Stimulated activated CD4-positive, alpha-beta T cell treated with anti-CD3 and anti-CD28 coated beads, TNF-alpha, amount 100 ng/mL, for 1 hour (primary cell): Measurements from ENCODE around the gene CAMKK2.
"Not testable (repeated sequence)": the region's sequence is repeated elsewhere in the genome, so short reads cannot be mapped to it uniquely, and the experiment has no call there.

Experiments used
- DNase-seq, 3 donors: peaks; one replicate each; pipeline ENCODE4 v3.0.0-alpha.2; 2020; ENCODE audit warnings: low read depth in 3 of 3, low spot score in 1 of 3

Gene CAMKK2

DNA sequence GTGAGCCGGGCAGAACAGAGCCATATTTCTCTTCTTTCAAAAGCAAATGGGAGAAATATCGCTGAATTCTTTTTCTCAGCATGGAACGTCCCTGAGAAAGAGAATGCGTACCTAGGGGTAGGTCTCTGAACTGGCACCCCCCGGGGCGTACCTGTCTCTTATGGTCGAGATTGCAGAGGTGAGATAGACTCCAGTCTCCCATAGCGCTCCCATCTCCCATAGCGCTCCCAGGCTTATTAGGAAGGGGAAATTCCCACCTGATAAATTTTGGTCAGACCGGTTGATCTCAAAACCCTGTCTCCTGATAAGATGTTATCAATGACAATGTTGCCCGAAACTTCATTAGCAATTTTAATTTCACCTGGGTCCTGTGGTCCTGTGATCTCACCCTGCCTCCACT, 16.0 kb downstream of the CAMKK2 start:
- DNase-seq, result not testable (repeated sequence)

GRCh38 chr12:121279507-121279915, 17.0 kb downstream of the CAMKK2 start:
- DNase-seq, result no peak

- no peak for DNase-seq
These were observed 17.5 kb downstream of the CAMKK2 start for GRCh38 chr12:121279071-121279375.

DNA sequence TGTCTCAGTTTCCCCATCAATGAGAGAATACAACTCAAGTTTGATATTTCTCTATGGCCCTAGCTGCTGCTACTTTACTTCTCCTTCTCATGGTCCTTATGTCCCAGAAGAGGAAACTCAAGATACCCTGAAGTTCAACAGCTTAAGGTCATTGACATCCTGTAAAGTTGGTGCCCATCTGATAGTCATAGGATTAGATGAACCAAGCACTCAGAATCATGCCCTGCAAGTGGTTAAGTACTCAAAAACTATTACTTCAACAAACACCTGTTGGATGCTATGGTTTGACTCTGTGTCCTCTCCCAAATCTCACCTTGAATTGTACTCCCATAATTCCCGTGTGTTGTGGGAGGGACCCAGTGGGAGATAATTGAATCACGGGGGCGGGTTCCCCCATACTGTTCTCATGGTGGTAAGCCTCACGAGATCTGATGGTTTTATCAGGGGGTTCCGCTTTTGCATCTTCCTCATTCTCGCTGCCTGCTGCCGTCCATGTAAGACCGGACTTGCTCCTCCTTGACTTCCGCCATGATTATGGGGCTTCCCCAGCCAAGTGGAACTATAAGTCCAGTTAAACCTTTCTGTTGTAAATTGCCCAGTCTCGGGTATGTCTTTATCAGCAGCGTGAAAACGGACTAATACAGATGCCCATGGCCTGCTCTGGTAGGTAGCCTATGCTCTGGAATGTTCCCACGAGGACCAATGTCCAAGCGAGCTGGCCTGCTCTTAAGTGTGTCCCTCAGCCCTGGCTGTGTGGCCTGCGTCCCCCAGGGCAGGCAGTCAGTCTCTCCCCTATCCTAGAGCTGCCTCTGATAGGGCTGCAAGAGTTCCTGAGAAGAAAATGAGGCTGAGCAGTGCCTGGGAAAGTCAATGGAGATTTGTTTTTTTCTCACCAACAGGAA, 18.1 kb downstream of the CAMKK2 start:
- no peak for DNase-seq

GRCh38 chr12:121277374-121277759, 19.1 kb downstream of the CAMKK2 start:
- no peak for DNase-seq

GRCh38 chr12:121274036-121274763, 22.3 kb downstream of the CAMKK2 start:
- DNase-seq, result no peak

DNA sequence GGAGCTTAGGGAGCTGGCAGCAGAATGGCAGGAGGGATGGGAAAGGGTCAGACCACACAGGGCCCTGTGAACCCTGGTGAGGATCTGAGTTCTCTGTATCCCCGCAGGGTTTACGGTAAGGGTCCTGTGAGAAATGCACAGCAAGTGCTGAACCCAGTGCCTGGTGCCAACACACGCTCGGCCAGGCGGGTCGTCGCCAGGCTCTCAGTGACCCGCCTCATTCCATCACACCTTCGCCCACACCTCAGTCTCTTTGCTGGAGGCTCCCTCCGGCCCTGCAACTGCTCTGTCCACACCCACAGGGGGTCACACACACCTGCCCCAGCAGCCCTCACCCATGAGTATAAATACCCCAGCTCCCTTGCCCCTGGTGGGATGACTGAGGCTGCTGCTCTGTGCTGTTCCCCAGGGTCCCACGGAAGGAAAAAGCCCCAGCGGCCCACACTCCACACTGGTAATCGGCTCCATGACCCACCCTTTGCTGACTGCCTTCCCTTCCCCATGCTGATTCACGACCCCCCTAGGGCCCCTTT, 23.1 kb downstream of the CAMKK2 start:
- no peak for DNase-seq

DNA sequence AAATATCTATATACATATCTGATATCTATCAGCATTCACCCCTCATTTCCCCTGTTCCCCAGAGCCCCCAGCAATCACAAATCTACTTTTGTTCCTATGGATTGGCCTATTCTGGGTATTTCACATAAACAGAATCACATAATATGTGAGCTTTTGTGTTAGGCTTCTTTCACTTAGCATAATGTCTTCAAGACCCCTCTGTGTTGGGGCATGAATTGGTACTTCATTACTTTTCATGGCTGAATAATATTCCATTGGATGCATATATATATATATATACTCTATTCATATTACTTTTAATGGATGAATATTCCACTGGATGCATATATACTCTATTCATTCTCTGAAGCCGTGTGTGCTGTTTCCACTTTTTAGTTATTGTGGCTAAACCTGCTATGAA, 28.7 kb downstream of the CAMKK2 start:
- DNase-seq, result no peak

- no peak for DNase-seq
These were observed 31.5 kb downstream of the CAMKK2 start for GRCh38 chr12:121264951-121265515.

- DNase-seq, result no peak
These were observed 32.4 kb downstream of the CAMKK2 start for GRCh38 chr12:121264135-121264534.

DNA sequence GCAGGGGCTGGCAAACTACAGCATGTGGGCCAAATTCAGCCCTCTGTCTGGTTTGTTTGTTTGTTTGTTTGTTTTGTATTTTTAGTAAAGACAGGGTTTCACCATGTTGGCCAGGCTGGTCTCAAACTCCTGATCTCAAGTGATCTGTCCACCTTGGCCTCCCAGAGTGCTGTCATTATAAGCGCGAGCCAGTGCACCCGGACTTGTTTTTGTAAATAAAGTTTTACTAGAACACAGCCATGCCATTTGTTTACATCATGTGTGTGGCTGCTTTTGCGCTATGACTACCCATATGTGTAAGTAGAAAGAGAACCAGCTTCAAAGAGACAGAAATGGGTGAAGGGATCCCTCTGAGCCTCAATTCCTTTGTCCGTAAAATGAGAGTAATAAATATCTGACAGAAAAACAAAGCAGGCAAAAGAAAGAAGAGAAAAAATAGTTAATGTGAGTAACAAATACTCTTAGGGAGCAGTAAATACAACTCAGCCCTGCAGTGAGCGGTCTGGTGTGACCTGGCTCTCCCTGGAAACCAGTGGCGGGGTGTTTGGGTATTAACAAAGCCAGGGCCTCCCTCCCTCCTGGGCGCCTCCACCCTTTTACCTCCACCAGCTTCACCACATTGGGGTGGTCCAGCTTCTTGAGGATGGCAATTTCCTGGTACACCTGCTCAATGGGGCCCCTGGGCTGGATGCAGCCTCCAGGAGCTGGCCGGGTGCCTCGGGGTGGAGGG, 33.1 kb downstream of the CAMKK2 start:
- DNase-seq, result no peak

GRCh38 chr12:121261398-121261797, 35.1 kb downstream of the CAMKK2 start:
- DNase-seq, result no peak

GRCh38 chr12:121260091-121260490, 36.4 kb downstream of the CAMKK2 start:
- DNase-seq, result no peak

GRCh38 chr12:121259074-121259473, 37.4 kb downstream of the CAMKK2 start:
- DNase-seq, result no peak

DNA sequence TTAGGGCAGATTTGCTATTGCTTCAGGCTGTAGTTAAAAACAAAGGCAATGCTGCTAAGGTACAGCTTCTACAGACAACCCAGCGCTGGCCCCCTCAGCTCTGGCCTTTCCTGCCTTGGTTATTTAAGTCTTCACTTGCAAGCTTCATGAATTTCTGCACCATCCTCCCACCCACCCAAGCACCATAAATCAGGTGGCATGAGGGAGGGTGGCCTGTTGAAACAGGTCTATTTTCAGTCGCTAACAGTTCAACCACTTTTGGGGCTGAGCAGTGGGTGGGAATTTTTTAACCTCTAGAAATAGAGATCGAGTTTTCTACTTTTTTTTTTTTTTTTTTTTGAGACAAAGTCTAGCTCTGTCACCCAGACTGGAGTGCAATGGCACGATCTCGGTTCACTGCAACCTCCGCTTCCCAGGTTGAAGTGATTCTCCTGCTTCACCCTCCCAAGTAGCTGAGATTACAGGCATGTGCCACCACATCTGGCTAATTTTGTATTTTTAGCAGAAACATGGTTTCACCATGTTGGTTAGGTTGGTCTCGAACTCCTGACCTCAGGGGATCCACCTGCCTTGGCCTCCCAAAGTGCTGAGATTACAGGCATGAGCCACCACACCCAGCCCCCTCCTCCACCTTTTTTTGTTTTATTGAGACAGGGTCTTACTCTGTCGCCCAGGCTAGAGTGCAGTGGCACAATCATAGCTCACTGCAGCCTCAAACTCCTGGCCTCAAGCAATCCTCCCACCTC, 38.6 kb downstream of the CAMKK2 start:
- not testable (repeated sequence) for DNase-seq

DNA sequence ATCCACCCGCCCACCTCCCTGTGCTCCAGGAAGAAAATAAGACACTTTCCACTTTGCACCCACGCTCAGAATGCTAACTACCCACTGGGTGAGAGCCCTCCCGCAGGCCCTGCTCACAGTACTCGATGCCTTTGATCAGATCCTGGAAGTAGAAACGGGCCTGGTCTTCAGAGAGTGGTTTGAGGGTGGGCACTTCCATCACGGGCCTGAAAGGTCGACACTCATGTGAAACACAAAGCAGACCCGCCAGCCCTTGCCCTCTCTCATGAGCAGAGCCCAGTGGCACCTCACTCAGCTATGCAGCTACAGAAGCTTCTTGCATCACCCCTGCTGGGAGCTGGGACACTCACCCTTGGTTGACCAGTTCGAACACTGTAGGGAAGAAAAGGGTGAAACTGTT, 41.1 kb downstream of the CAMKK2 start:
- no peak for DNase-seq

GRCh38 chr12:121253638-121254335, 42.7 kb downstream of the CAMKK2 start:
- no peak for DNase-seq

GRCh38 chr12:121252712-121253345, 43.7 kb downstream of the CAMKK2 start:
- no peak for DNase-seq

GRCh38 chr12:121251838-121252237, 44.7 kb downstream of the CAMKK2 start:
- DNase-seq, result no peak
